HG03095 (cell line): ENCODE results near the gene MTA2.
"Not testable (repeated sequence)": the region's sequence is repeated elsewhere in the genome, so short reads cannot be mapped to it uniquely, and the experiment has no call there.

Source experiments
- ATAC-seq: cut with Tn5 transposase; IDR thresholded peaks from one replicate; pipeline ENCODE4 v1.9.1; 2021; ENCODE audit warnings: moderate library complexity; ENCODE audit not compliant: unreplicated experiment

Gene MTA2

GRCh38 chr11:62601372-62602140 lies at the start of gene MTA2:
TSS of gene MTA2 (minus strand) at chr11:62601865. CDS start at chr11:62601450, 415 bp downstream.
- ATAC-seq = peak; percentile 65

GRCh38 chr11:62650283-62650682 lies 48.6 kb upstream of the MTA2 start:
- ATAC-seq = not testable (repeated sequence)

DNA sequence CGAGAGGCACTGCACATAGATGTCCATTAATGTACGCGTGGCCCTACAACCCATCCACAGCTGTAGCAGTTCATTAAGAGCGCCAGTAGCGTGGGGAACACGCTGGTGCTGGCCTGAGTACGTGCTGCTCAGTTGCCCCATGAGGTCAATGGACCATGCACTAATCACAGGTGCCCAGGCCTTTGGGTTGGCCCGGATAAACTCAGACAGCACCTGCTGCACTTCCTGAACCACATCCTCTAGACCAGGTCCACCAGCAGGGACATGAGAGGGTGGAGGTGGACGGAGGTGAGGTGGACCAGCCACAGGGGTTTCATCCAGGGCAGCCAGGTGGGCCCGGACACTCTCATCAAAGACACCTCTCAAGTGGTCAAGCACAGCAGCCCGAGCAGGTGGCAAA lies 47.8 kb upstream of the MTA2 start:
- ATAC-seq = no peak

GRCh38 chr11:62648967-62649364 lies 47.3 kb upstream of the MTA2 start:
- no peak for ATAC-seq

DNA sequence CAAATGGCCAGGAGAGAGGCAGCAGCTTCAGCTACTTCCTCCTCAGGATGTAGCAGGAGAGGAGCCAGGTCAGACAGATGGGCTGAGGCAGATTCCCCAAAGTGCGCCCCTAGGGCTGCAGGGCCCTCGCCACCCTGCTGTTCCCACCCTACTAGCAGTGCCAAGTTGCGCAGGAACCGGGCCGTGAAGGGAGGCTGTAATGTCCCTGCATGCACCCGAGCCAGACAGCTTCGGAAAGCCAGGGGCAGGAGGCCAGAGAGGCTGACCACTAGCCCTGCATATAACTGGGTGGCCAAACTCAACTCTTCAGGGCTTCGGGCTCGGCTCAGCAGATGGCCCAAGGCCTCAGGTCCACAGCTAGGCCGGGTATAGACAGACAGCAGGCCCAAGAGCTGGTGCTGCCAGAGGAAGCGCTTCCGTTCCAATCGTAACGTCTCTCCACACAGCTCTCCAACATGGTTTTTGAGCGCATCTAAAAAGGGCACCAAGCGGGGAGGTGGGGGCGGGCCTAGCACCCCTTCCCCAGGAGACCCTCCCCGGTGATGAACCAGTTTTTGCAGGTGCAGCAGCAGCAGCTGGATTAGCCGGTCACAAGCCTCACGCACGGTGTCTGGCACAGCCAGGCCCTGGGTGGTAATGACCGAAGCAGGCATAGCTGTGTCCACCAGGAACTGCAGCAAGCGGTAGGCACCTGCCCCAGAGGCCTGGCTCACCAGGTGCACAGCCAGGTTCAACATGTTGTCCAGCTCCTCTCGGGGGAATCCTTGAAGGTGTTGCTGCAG lies 46.7 kb upstream of the MTA2 start:
- no peak for ATAC-seq

DNA sequence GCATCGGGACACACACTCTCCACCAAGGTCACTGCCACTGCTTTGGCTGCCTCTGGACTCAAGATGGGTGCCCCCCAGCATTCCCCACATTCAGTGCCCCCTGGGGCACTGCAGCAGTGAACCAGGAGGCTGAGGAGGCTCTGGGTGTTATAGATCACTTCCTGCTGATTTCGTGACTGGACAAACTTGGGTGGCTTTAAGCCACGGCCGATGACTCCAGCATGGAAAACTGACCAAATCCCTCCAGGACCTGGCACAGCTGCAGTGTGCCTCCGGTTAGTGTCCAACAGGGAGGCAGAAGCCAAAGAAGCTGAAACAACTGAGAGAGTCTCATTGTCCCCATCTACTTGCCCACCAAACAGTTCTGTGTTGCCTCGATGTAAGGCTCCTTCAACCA lies 45.9 kb upstream of the MTA2 start:
- no peak for ATAC-seq

DNA sequence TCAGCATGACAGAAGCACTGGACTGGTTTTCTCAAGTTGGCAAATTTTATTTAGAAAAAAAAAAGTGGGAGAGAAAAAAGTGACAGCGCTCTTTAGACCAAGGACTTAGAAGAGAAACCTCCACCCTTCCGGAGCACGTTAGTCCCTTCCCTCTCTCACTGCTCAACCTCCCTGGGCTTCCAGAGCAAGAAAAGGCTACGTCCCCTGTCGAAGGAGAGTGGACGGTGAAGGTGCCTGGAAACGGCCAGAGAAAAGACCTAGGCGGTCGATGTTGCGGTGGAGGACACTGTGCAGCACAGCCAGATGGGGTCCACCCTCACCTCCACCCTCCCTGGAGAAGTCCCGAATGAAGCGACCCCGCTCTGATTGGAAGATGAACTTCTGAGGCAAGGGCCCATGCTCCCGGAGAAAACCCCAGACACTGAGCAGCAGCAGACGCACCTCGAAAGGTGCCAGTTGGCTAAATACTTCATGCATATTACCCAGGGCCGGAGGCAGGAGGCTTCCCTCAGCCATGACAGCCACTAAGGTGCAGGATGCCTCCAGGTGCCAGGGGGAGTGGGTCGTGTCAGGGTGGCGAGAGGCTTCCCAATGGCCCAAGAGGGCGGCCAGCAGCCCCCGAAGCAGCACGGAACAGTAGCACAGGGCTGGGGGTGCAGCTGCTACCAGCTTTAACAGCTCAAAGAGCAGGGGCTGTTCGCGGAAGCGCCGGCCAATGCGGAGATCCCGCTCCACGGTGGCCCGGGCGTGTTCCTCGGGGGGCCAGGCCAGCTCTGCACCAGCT lies 45.4 kb upstream of the MTA2 start:
- no peak for ATAC-seq

GRCh38 chr11:62645946-62646824 lies 44.5 kb upstream of the MTA2 start, which contains the start of gene GANAB:
TSS of gene GANAB (minus strand) at chr11:62646613. CDS start at chr11:62646599, 14 bp downstream.
- ATAC-seq = peak; percentile 85

DNA sequence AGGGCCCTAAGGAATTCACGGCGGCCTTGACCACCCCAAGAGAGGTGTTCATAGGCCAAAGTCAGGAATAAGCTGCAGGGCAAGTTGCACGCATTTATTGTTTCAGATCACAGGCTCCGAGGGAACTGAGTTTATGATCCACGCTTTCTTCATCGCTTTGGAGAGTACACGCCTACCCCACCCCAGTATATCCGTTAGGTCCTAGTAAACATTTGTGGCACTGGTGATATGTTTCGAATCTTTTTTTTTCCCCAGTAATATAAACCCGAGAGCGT lies 43.9 kb upstream of the MTA2 start:
- no peak for ATAC-seq

DNA sequence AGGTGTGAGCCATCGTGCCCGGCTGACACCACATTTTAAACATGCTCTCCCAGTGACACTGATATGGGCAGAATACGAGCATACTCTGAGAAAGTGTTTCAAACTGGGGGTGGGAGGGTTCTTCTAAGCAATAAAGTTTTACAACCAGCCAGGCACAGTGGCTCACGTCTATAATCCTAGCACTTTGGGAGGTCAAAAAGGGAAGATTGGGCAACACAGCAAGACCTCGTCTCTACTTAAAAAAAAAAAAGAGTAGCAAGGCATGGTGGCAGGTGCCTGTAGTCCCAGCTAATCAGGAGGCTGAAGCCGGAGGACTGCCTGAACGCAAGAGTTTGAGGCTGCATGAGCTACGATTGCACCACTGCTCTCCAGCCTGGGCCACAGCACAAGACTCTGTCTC lies 42.6 kb upstream of the MTA2 start:
- no peak for ATAC-seq

- no peak for ATAC-seq
These were observed 30.8 kb upstream of the MTA2 start for GRCh38 chr11:62632492-62632891.

DNA sequence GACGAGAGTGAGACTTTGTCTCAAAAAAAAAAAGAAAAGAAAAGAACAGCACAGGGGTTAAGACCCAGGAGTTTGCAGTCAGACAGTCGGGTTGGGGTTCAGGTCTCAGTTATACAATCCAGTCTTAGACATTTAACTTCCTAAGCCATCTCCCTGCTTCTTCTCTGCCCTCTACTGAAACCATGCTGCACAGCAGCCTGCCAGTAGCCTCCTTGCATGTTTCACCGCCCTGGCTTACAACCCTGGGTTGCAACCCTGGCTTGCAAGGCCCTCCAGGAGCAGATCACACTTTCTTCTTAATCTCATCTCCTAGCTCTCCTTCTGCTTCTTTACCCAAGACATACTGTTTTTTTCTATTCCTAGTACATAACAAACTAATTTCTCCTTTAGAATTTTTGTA lies 26.0 kb upstream of the MTA2 start:
- ATAC-seq = no peak

GRCh38 chr11:62622476-62623089 lies 20.9 kb upstream of the MTA2 start:
- no peak for ATAC-seq

GRCh38 chr11:62621567-62622470 lies 20.2 kb upstream of the MTA2 start, which contains the start of gene B3GAT3:
TSS of gene B3GAT3 (minus strand) at chr11:62621986. CDS start at chr11:62621947, 39 bp downstream.
- ATAC-seq = peak; percentile 90

GRCh38 chr11:62621027-62621566 lies 19.4 kb upstream of the MTA2 start:
- no peak for ATAC-seq

- ATAC-seq = not testable (repeated sequence)
These were observed 15.3 kb upstream of the MTA2 start for GRCh38 chr11:62616957-62617356.

- no peak for ATAC-seq
These were observed 13.9 kb upstream of the MTA2 start for GRCh38 chr11:62615521-62615920.

- no peak for ATAC-seq
These were observed 12.6 kb upstream of the MTA2 start for GRCh38 chr11:62614275-62614674.

DNA sequence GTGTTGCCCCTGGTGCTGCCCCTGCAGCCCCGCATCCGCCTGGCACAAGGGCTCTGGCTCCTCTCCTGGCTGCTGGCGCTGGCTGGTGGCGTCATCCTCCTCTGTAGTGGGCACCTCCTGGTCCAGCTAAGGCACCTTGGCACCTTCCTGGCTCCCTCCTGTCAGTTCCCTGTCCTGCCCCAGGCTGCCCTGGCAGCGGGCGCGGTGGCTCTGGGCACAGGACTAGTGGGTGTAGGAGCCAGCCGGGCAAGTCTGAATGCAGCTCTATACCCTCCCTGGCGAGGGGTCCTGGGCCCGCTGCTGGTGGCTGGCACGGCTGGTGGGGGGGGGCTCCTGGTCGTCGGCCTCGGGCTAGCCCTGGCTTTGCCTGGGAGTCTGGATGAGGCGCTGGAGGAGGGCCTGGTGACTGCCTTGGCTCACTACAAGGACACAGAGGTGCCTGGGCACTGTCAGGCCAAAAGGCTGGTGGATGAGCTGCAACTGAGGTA lies 11.7 kb upstream of the MTA2 start:
- no peak for ATAC-seq
